ENCODE results near the gene PROK1. TPM values are rescaled to one million over a fixed set of nuclear protein-coding genes. Genes with fewer than 3 reads are reported as not detected.

The PROK1 gene
- total RNA-seq, 2 donors from 2014 or later = 0.17 TPM; not detected in 1

GRCh38 chr1:110505596-110505995 lies 54.6 kb downstream of the PROK1 start:
- no peak for ATAC-seq (replicated peaks in 1 of 2)
- no peak overlapping the region for H3K4me3 Mint-ChIP-seq
- no peaks in the 10 kb centered on the region for H3K4me1 Mint-ChIP-seq (ENCODE audit: low read depth)
- H3K36me3 Mint-ChIP-seq (ENCODE audit: insufficient read depth in 2 of 2) = no peaks in the 10 kb centered on the region
- no peak for DNase-seq
- H3K9me3 Mint-ChIP-seq = no peaks in the 10 kb centered on the region
- H3K27ac Mint-ChIP-seq = no peak overlapping the region
- peaks cover 30% of the 10 kb centered on the region for H3K27me3 Mint-ChIP-seq (ENCODE audit: low read depth)

DNA sequence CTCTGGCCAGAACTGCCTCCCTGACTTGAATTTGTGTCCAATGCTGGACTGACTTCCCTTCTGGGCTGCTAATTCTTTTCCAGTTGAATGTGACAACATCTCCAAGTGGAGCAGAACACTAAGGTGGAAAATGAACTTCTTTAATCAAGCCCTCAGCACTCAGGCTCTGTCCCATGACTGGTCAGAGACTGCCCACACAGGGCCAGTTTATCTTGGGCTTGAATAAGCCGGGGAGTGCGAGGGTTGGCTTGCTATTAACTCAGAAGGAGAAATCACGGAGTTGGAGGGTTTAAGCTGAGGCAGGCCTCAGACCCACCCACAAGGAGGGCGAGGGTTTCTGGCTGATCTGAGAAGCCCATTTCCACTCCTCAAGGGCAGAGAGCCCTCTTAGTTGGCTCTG lies 55.6 kb downstream of the PROK1 start:
- Mint-ChIP-seq H3K9me3 (no peaks in the 10 kb centered on the region), H3K4me3 (no peak overlapping the region), H3K4me1 (ENCODE audit: low read depth) (no peaks in the 10 kb centered on the region), H3K36me3 (ENCODE audit: insufficient read depth in 2 of 2) (no peaks in the 10 kb centered on the region), H3K27ac (no peak overlapping the region), H3K27me3 (ENCODE audit: low read depth) (peaks cover 30% of the 10 kb centered on the region)
- ATAC-seq (replicated peaks in 1 of 2) (no peak), DNase-seq (no peak)

Other genes starting within 250 kb of the PROK1 start
- 10 to 100 TPM; 19.8 to 28.9 TPM for gene KCNC4, start 240.8 kb upstream of the PROK1 start, total RNA-seq
- gene RBM15, start 111.8 kb upstream of the PROK1 start, total RNA-seq = 10 to 100 TPM; 75.0 to 77.8 TPM
- gene SLC16A4, start 60.1 kb upstream of the PROK1 start, total RNA-seq = under 1 TPM; 0.44 to 0.58 TPM
- 100 to 1,000 TPM in 1 of 2 donors, 10 to 100 TPM in 1; 89.2 to 101 TPM for gene LAMTOR5, start 43.5 kb upstream of the PROK1 start, total RNA-seq
- gene KCNA10, start 68.0 kb downstream of the PROK1 start, total RNA-seq = not detected
- gene KCNA2, start 155.2 kb downstream of the PROK1 start, total RNA-seq = 1 to 10 TPM in 1 of 2 donors, under 1 TPM in 1; 0.46 to 2.4 TPM
- 10 to 100 TPM; 23.5 to 48.3 TPM for gene KCNA3, start 223.8 kb downstream of the PROK1 start, total RNA-seq